NCI-H1048 (cell line): ENCODE data around the gene TPPP3.

Experiments
- DNase-seq: peaks from one replicate; lab custom pipeline; 2025; lab: John Stamatoyannopoulos, UW

The TPPP3 gene

DNA sequence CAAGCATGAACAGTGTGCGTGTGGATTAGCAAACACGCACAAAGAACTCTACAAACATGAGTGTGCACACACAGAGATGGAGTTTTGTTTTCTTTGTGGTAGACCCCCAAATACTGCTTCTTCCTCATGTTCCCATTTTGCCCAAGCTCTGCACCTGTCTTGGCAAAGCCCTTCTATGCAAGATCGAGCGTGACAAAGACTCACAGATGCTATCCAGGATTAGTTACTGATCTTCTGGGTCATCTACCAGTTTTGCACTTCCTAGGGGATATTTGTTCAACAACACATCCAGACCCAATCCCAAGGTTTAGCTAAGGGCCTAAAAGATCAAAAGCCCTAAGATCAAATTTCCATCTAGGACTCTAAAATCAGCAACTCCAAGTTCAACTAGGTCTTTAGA, 50.7 kb downstream of the TPPP3 start:
- no peak for DNase-seq

DNA sequence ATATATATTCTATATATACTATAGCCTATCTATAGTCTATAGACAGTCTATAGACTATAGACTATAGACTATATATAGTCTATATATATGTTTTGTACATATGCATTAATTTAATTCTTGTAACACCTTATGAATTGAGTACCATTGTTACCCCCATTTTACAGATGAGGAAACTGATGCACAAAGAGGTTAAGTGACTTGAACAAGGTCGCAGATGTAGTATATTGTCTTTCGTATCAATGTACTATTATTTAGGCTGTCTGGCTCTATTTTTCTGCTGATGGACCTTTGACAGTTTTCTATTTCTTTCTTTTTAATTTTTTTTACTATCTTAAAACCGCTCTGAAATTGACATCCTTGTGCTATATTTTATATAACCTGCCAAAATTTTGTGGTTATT, 52.0 kb downstream of the TPPP3 start:
- no peak for DNase-seq
